HCT116 (cell line): Measurements from ENCODE around the gene MYL3.

ENCODE experiments used
- CBX3 ChIP-seq: IDR thresholded peaks from 2 replicates; pipeline ENCODE4 v1.6.1; 2012; ENCODE audit warnings: low read depth
- CEBPB ChIP-seq: IDR thresholded peaks from 2 replicates; pipeline ENCODE4 v1.6.1; 2012; ENCODE audit warnings: low read depth
- ELF1 ChIP-seq: IDR thresholded peaks from 2 replicates; pipeline ENCODE4 v1.6.1; 2012; ENCODE audit warnings: low read depth, borderline replicate concordance
- POLR2A ChIP-seq: IDR thresholded peaks from 2 replicates; pipeline ENCODE4 v1.7.0; 2011; ENCODE audit warnings: borderline replicate concordance; ENCODE audit not compliant: insufficient read depth, insufficient read length; ENCODE audit errors: extremely low read depth
- POLR2AphosphoS5 ChIP-seq: IDR thresholded peaks from 2 replicates; pipeline ENCODE4 v1.6.1; 2011; ENCODE audit warnings: mild to moderate bottlenecking, low read depth, low read length, moderate library complexity
- SIN3A ChIP-seq: IDR thresholded peaks from 2 replicates; pipeline ENCODE4 v1.6.1; 2012; ENCODE audit warnings: low read depth
- SP1 ChIP-seq: IDR thresholded peaks from 2 replicates; pipeline ENCODE4 v1.6.1; 2012; ENCODE audit warnings: low read depth
- YY1 ChIP-seq: IDR thresholded peaks from 2 replicates; pipeline ENCODE4 v1.6.1; 2011; ENCODE audit warnings: low read length, low read depth, moderate library complexity, mild to moderate bottlenecking; ENCODE audit not compliant: insufficient replicate concordance; ENCODE audit errors: extremely low read depth
- ZNF274 ChIP-seq: fragments of 200-500 bp; sonication (Bioruptor generic); IDR thresholded peaks from 2 replicates; pipeline ENCODE4 v1.6.1; 2014; ENCODE audit warnings: mild to moderate bottlenecking, low read depth, low read length, inconsistent platforms
- TF ChIP-seq, protein P1 (sequence below): IDR thresholded peaks from 2 replicates; pipeline ENCODE4 v1.6.1; 2012; ENCODE audit warnings: low read depth
- TF ChIP-seq, protein P2 (sequence below), 3 experiments: fragments of 200-600 bp in 1 of 3; sonication (generic) in 1 of 3; IDR thresholded peaks in 2 of 3; conservative IDR thresholded peaks in 1 of 3; 2 replicates each; pipeline ENCODE4 v1.5.1; 2012 to 2017; ENCODE audit warnings: low read depth in 2 of 3, low read length in 2 of 3, antibody characterized with exemption in 1 of 3, borderline replicate concordance in 1 of 3, control low read depth in 1 of 3, mild to moderate bottlenecking in 1 of 3, mixed read lengths in 1 of 3, mixed run types in 1 of 3, moderate library complexity in 1 of 3; ENCODE audit not compliant: insufficient read depth in 1 of 3

GRCh38 chr3:46811615-46812236 lies 51.5 kb downstream of the MYL3 start:
- no peak for TF ChIP-seq ELF1
- TF ChIP-seq, protein P1, sequence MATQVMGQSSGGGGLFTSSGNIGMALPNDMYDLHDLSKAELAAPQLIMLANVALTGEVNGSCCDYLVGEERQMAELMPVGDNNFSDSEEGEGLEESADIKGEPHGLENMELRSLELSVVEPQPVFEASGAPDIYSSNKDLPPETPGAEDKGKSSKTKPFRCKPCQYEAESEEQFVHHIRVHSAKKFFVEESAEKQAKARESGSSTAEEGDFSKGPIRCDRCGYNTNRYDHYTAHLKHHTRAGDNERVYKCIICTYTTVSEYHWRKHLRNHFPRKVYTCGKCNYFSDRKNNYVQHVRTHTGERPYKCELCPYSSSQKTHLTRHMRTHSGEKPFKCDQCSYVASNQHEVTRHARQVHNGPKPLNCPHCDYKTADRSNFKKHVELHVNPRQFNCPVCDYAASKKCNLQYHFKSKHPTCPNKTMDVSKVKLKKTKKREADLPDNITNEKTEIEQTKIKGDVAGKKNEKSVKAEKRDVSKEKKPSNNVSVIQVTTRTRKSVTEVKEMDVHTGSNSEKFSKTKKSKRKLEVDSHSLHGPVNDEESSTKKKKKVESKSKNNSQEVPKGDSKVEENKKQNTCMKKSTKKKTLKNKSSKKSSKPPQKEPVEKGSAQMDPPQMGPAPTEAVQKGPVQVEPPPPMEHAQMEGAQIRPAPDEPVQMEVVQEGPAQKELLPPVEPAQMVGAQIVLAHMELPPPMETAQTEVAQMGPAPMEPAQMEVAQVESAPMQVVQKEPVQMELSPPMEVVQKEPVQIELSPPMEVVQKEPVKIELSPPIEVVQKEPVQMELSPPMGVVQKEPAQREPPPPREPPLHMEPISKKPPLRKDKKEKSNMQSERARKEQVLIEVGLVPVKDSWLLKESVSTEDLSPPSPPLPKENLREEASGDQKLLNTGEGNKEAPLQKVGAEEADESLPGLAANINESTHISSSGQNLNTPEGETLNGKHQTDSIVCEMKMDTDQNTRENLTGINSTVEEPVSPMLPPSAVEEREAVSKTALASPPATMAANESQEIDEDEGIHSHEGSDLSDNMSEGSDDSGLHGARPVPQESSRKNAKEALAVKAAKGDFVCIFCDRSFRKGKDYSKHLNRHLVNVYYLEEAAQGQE: no peak
- TF ChIP-seq, protein P2, sequence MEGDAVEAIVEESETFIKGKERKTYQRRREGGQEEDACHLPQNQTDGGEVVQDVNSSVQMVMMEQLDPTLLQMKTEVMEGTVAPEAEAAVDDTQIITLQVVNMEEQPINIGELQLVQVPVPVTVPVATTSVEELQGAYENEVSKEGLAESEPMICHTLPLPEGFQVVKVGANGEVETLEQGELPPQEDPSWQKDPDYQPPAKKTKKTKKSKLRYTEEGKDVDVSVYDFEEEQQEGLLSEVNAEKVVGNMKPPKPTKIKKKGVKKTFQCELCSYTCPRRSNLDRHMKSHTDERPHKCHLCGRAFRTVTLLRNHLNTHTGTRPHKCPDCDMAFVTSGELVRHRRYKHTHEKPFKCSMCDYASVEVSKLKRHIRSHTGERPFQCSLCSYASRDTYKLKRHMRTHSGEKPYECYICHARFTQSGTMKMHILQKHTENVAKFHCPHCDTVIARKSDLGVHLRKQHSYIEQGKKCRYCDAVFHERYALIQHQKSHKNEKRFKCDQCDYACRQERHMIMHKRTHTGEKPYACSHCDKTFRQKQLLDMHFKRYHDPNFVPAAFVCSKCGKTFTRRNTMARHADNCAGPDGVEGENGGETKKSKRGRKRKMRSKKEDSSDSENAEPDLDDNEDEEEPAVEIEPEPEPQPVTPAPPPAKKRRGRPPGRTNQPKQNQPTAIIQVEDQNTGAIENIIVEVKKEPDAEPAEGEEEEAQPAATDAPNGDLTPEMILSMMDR (IDR thresholded peaks at IDR 0.05 in 2 of 3, conservative IDR thresholded peaks at IDR 0.05 in 1 of 3; ENCODE audit: borderline replicate concordance in 1 of 3, insufficient read depth in 1 of 3, low read depth in 2 of 3, low read length in 2 of 3): no peak
- no peak for TF ChIP-seq POLR2A
- TF ChIP-seq SIN3A: no peak
- no peak for TF ChIP-seq ZNF274
- no peak for TF ChIP-seq POLR2AphosphoS5
- no peak for TF ChIP-seq YY1
- no peak for TF ChIP-seq SP1
- no peak for TF ChIP-seq CEBPB
- TF ChIP-seq CBX3: no peak
